Nephron progenitor cell (in vitro differentiated cells): Measurements from ENCODE around the gene MYBBP1A.

ENCODE experiments used
- DNase-seq: peaks from one replicate; pipeline ENCODE4 v3.0.0; 2021
- H3K27ac Mint-ChIP-seq: 2 replicates; pipeline ENCODE4 v1.8.0; 2021; ENCODE audit warnings: mild to moderate bottlenecking, moderate library complexity, mixed read lengths
- H3K27me3 Mint-ChIP-seq: 2 replicates; pipeline ENCODE4 v1.8.0; 2021; ENCODE audit warnings: mild to moderate bottlenecking, low read depth, mixed read lengths; ENCODE audit not compliant: poor library complexity
- H3K36me3 Mint-ChIP-seq: 2 replicates; pipeline ENCODE4 v1.8.0; 2021; ENCODE audit warnings: low read depth, mixed read lengths
- H3K4me1 Mint-ChIP-seq: 2 replicates; pipeline ENCODE4 v1.8.0; 2021; ENCODE audit warnings: mixed read lengths
- H3K4me3 Mint-ChIP-seq: 2 replicates; pipeline ENCODE4 v1.8.0; 2021; ENCODE audit warnings: mild to moderate bottlenecking, moderate library complexity, mixed read lengths
- H3K9me3 Mint-ChIP-seq: 2 replicates; pipeline ENCODE4 v1.8.0; 2021; ENCODE audit warnings: mild to moderate bottlenecking, moderate library complexity, mixed read lengths
- CTCF ChIP-seq: fragments of 200-600 bp; sonication (generic); IDR thresholded peaks from 2 replicates; pipeline ENCODE4 v1.5.0; 2021; ENCODE audit warnings: antibody characterized with exemption

The MYBBP1A gene

GRCh38 chr17:4558347-4558971 lies 3.3 kb upstream of the MYBBP1A start:
- H3K27ac Mint-ChIP-seq, result no peak overlapping the region

GRCh38 chr17:4557626-4558346 lies 2.6 kb upstream of the MYBBP1A start:
- no peaks in the 10 kb centered on the region for H3K36me3 Mint-ChIP-seq

More at GRCh38 chr17:4558347-4558971, 3.3 kb upstream of the MYBBP1A start:
- no peak for TF ChIP-seq CTCF
- no peak for DNase-seq
- Mint-ChIP-seq H3K27me3 (peaks cover 15% of the 10 kb centered on the region), H3K9me3 (no peaks in the 10 kb centered on the region), H3K4me1 (peaks cover 62% of the 10 kb centered on the region), H3K36me3 (no peaks in the 10 kb centered on the region), H3K4me3 (no peak overlapping the region)

GRCh38 chr17:4556996-4557395 lies 1.8 kb upstream of the MYBBP1A start:
- Mint-ChIP-seq H3K4me1 (peaks cover 61% of the 10 kb centered on the region), H3K27me3 (peaks cover 7% of the 10 kb centered on the region), H3K4me3 (peak overlapping the region; percentile 89), H3K36me3 (no peaks in the 10 kb centered on the region), H3K9me3 (no peaks in the 10 kb centered on the region), H3K27ac (no peak overlapping the region)
- DNase-seq, result no peak
- TF ChIP-seq CTCF, result no peak

More at GRCh38 chr17:4557626-4558346, 2.6 kb upstream of the MYBBP1A start:
- H3K27me3 Mint-ChIP-seq, result peaks cover 11% of the 10 kb centered on the region
- H3K4me3 Mint-ChIP-seq, result no peak overlapping the region
- no peak overlapping the region for H3K27ac Mint-ChIP-seq
- DNase-seq, result no peak
- no peaks in the 10 kb centered on the region for H3K9me3 Mint-ChIP-seq
- peaks cover 63% of the 10 kb centered on the region for H3K4me1 Mint-ChIP-seq
- TF ChIP-seq CTCF, result no peak

- Mint-ChIP-seq H3K9me3 (no peaks in the 10 kb centered on the region), H3K4me1 (peaks cover 52% of the 10 kb centered on the region), H3K27me3 (peaks cover 2% of the 10 kb centered on the region), H3K36me3 (peaks cover 2% of the 10 kb centered on the region), H3K27ac (no peak overlapping the region), H3K4me3 (peak overlapping the region; percentile 89)
- DNase-seq, result no peak
- TF ChIP-seq CTCF, result no peak
Observed at GRCh38 chr17:4555873-4556759, 932 bp upstream of the MYBBP1A start.

GRCh38 chr17:4554441-4554996 lies 665 bp downstream of the MYBBP1A start:
- Mint-ChIP-seq H3K4me1 (peaks cover 43% of the 10 kb centered on the region), H3K36me3 (peaks cover 6% of the 10 kb centered on the region), H3K27me3 (no peaks in the 10 kb centered on the region), H3K4me3 (peak overlapping the region; percentile 89), H3K27ac (no peak overlapping the region), H3K9me3 (no peaks in the 10 kb centered on the region)
- TF ChIP-seq CTCF, result no peak
- DNase-seq, result no peak
